IPS-NIHi11 (cell line): ENCODE results near the gene KRT84.

Experiments
- DNase-seq: peaks from one replicate; pipeline ENCODE4 v3.0.0; 2012; ENCODE audit warnings: mixed read lengths, low spot score

KRT84 gene

DNA sequence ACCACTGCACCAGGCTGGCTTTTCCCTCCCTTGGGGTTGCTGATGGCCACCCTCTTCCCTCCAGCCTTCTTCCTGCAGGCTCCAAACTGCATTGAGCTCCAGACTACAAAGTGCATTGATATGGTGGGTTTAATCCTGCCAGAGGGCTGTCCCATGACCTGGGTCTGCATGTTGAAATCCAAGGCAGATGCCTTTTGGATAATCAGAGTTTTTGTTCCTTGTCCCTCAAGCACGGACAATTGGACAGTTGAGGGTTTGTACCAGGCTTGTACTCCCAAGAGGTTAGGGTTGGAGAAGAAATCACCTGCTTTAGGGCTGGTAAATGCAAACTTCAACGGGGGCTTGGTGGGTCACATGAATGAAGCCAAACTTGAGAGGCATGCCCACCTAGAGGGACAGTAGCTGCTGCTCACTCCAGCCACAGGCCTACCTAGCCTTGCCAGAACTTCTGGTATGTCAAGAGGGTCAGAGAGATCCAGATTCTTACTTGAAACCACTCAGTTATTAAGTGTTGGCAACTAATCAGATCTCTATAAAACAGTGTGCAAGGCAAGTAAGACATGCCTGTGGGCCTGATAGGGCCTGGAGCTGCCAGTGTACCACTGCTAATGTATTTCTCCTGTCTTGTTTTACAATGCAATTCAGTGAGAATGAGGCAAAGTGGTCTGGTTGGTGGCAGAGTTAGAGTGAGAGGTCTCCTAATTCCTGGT lies 42.5 kb downstream of the KRT84 start:
- no peak for DNase-seq

- DNase-seq = no peak
These were observed 44.3 kb downstream of the KRT84 start for GRCh38 chr12:52341066-52341580.

GRCh38 chr12:52338241-52338960 lies 47.1 kb downstream of the KRT84 start:
- DNase-seq = no peak

DNA sequence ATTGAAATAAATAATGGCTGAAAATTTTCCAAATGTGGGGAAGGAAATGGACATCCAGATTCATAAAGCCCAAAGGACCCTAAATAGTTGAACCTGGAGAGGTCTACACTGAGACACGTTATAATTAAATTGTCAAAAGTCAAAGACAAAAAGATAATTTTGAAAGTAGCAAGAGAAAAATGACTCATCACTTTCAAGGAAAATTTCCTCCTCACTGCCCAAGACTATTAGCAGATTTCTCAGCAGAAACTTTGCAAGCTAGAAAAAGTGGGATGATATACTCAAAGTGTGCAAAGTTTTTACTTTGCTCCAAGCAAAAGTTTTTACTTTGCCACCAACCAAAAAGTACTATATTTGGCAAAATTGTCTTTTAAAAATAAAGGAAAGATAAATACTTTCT lies 48.4 kb downstream of the KRT84 start:
- DNase-seq = no peak

GRCh38 chr12:52336641-52337040 lies 48.8 kb downstream of the KRT84 start:
- no peak for DNase-seq

GRCh38 chr12:52335598-52336262 lies 49.7 kb downstream of the KRT84 start:
- DNase-seq = no peak

GRCh38 chr12:52334185-52334584 lies 51.3 kb downstream of the KRT84 start:
- no peak for DNase-seq

DNA sequence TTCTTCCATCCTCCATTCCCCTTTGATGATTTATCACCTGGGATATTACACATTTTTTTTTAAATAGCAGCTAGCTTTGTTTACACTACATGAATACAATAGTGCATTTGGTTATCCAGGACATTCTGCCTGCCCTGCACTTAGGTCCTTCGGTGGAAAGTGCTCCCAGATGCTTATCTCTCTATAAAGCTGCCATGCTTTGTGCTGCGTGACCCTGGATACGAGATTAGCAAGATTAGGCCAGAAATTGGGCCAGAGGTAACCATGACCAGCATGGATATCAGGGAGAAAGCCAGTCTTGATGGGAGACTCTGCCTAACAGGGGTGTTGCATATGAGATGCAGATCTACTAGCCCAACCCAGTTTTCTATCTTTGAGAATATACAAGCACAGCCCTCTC lies 52.1 kb downstream of the KRT84 start:
- no peak for DNase-seq

GRCh38 chr12:52332381-52332780 lies 53.1 kb downstream of the KRT84 start:
- DNase-seq = no peak

- DNase-seq = no peak
These were observed 53.6 kb downstream of the KRT84 start for GRCh38 chr12:52331833-52332232.

- DNase-seq = no peak
These were observed 54.4 kb downstream of the KRT84 start for GRCh38 chr12:52331039-52331438.

GRCh38 chr12:52327830-52328500 lies 57.5 kb downstream of the KRT84 start:
- DNase-seq = no peak
